GM19193 (cell line): ENCODE measurements around the gene FBXL14.

Experiments
- POLR2A ChIP-seq: IDR thresholded peaks from 4 replicates; pipeline ENCODE4 v1.6.1; 2011; ENCODE audit not compliant: insufficient read depth, insufficient read length; ENCODE audit errors: extremely low read depth

The FBXL14 gene

DNA sequence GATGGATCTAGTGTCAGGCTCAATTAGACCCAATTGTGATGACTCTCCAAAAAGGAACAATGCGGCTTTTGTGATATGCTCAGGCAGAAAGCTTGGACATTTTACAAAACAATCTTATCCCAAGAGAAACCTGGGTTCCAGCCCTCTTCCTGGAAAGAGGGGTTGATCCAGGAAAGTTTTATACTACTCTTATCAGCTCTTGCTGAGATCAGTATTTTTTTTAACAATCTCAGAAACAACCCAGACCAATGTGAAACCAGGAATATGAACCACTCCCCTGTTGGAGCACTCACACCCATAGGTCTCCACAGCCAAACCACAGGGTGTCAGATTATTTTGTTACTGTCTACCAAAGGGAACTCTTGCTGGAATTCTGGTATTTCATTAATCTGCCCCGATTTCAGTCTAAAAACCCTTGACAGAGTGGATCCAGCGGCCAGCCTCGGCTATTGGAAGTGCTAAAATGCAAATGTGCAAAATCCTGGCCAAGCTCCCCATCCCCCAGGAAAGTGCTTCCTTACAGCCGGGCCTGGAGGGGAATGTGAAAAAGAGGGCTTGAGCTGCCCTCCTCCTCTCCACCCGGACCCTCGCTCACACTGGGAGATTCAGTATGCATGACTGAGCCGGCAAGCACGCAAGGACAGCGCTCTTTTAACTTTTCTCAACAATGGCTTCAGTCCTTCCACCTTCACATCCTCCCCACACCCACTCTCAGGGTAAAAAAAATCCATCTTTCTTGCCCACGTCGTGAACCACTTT, 4.0 kb downstream of the FBXL14 start:
- no peak for TF ChIP-seq POLR2A

DNA sequence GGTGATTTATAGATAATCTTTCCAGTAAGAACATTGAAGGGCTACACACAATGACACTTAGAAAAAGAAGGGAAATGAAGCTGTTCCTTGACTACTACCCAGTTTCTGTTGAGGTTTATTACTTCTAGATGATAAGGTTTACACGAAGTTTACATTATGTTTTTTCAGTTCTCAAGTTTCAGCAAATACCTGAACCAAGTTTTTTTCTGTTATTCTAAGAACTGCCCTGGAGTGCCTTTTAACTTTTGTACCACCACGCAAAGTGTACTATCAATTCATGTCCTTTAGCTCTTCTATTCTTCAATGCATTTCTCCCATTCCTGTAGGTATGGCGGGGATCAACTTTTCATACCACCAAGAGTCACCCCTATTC, 5.8 kb downstream of the FBXL14 start:
- no peak for TF ChIP-seq POLR2A

DNA sequence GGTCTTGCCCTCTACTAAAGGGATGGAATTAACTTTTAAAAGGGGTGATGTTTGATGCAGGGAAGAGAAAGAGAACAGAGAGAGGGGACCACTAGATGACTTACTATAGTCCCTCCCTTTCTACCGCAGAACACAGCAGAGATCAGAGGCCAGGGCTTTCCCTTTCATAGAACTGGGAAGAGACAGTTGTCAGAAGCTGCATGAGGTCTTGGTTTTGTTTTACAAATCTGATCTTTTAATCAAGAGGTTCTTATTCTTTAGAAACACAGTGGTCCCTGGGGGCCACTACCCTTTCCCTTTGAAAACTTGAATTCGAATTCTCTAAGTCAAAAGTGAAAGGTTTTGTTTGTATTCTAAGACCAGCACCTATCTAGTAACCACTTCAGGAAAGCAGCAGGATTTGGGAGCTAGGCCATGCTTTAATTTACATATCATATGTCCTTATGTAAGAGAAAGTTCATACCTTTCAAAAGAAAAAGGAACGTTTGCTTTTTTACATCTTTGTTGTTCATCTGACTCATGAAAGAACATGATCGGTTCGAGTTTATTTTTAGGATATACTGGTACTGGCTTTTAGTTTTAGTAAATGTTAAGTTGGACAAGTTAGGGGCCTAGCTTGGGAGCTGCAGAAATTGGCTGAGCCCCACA, 6.3 kb downstream of the FBXL14 start:
- no peak for TF ChIP-seq POLR2A

DNA sequence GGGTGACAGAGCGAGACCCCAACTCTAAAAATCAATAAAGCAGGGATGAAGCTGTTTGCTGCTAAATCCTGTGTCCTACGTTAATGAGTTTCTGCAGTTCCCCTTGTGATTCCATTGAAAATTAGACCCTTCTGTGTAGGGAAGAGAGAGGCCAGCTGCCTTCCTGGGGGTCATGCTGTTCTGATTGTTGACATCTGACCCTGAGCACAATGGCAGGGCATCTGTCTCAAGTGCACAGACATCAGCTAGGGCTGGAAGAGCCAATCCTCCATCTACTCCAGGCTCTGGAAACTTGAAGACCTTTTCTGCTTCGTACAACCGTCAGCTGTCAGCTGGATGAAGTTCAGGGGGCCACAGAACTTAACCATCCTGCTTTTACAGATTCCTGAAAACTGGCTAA, 10.1 kb downstream of the FBXL14 start:
- no peak for TF ChIP-seq POLR2A

DNA sequence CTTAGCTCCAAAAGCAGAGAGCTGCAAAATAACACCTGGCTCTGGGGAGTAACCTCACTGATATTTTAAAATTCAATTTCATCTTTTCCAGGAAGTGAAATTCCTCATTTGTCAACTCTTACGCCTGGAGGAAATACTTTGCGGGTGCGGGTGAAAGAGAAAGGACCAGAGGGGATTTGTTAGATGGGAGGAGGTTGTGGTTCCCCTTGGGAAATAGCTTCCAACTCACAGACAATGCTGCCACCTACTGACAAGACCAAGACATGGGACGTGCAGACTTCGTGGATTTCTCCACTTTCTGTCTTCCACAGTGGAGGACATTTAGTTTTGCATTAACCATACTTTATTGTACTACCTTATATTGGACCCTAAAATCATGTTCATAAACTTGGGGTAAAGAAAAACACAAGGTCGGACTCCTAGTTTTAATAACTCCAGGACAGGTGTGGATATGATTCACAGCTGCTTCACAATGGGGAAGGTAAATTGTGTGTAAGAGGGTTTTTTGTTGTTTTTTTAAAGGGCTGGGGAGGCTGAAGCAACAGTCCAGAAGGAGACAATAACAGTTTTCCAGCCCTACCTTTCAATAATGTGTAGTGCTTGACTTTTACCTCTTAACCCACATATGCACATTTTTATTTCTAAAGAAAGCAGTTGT, 10.8 kb downstream of the FBXL14 start:
- TF ChIP-seq POLR2A = no peak

DNA sequence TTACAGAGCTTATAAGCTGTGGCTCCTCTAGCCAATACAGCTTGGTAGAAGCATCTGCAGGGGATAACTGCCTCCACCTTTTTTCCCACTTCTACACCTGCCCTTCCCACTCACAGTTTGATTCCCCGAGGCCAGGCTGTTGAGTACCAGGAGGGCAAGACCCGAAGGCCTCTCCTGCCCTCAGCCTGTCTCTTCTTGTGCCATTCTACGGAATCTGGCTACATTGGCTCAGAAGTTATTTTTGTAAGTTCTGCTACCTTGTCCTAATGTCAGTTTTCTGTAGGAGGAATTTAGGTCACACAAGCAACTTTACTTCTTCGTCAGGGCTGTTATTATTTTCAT, 11.7 kb downstream of the FBXL14 start:
- TF ChIP-seq POLR2A = no peak

DNA sequence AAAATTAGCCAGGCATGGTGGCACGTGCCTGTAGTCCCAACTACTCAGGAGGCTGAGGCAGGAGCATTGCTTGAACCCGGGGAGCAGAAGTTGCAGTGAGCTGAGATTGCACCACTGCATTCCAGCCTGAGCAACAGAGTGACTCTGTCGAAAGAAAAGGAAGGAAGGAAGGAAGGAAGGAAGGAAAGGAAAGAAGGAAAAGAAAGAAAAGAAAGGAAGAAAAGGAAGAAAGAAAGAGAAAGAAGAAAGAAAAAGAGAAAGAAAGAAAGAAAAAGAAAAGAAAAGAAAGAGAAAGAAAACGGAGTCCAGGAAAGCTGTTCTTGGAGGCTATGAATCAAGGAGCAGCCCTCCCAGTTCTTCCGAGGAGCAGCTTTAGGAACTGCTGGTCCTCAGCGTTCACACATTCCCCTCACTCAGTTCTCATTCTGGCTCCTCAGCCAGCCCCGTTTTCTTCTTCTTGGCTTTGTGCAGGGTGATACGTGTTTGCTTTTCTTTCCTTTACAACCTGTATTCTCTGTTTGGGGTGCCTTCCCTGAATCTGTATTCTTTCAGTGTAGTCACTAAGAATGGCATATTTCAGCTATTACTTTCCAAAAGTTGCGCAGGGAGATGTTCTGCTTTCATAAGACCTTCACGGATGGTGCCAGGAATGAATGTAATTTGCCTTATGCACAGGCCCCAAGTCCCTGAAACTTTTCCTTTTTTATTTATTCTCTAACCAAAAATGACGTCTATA, 12.2 kb downstream of the FBXL14 start:
- no peak for TF ChIP-seq POLR2A

DNA sequence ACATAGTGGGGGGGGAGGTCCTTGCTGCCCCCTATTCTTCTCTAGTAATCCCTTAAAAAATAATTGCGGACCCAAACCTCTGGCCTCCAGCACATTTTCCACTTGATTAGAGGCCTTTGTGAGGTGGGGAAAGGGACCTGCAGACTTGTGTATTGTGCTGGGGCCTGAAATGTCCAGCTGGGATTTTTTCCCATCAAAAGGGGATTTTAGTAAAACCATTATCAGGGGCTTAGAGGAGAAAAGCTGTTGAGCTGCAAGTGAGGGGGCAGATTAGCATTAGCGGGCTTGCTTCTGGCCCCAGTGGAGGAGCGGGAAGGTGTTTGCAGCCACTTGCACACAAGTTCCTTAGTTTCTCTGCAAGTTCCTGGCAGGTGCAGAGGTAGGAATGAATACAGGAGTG, 13.9 kb downstream of the FBXL14 start:
- no peak for TF ChIP-seq POLR2A

DNA sequence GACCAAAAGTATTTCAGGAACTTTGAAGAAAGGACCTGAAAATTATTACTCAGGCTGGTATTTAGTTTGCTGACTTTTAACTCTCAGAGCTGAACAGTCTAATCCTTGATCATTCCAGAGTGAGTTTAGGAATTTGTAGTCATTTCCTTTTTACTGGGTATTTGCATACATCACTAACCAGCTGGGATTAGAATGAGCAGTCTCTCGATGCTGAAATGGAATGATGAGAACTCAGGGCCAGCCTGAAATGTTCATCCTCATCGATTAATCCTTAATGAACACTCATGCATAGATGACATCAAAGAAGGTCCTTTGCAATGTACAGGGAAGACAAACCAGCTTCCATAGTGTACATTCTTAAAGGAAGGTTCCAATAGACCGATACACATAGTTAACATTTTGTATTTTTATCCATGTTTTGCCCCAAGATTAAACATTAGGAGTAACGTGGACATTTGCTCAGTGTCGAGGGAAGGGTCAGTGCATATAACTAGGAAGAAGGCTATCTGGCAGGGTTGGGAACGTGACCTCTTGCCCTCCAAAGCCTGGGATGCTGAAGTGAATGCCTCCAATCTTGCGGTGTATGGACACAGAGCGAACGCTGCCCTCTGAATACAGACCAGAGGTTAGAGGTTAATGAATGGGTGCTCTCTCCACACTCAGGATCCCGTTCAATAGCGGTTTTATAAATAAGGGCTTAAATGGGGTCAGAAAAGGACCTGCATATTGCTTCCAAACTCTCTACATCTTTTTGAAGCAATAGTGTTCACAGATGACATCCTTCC, 14.5 kb downstream of the FBXL14 start:
- no peak for TF ChIP-seq POLR2A

DNA sequence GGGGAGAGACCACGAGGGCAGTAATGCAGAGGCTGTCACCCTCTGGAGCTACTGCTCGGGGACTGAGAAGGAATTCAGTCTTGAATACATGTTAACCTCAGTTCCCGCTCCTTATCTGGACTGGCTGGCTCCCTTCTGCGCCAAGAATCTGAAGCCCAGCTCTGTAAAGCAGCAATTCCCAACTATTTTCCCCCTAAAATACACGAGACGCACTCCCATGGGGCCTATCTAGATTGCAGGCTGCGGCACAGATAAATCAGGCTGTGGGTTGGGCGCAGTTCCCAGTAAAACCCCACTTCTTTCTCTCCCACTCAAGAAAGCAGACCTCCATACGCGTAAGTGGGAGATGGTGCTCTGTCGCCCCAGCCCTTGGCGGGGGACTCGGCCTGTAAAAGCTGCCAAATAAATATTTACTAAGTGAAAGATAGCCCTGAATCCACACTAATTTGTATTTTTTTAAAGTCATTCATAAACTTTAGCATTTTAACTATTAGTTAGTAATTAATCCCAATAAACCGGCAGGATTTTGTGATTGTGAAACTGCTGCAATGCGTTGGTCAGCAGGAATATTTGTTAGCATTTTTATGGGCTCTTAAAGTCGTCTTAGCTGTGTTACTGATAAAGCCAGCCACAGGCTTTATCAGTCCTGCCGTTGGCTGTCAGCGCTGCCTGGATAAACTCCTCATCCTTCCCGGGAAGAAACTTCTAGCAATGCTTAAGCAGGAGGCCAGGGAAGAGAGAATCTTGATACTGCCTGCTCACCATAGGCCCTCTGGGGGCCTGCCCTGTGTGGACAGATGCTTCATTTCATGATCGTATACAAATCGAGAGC, 17.8 kb downstream of the FBXL14 start:
- no peak for TF ChIP-seq POLR2A

DNA sequence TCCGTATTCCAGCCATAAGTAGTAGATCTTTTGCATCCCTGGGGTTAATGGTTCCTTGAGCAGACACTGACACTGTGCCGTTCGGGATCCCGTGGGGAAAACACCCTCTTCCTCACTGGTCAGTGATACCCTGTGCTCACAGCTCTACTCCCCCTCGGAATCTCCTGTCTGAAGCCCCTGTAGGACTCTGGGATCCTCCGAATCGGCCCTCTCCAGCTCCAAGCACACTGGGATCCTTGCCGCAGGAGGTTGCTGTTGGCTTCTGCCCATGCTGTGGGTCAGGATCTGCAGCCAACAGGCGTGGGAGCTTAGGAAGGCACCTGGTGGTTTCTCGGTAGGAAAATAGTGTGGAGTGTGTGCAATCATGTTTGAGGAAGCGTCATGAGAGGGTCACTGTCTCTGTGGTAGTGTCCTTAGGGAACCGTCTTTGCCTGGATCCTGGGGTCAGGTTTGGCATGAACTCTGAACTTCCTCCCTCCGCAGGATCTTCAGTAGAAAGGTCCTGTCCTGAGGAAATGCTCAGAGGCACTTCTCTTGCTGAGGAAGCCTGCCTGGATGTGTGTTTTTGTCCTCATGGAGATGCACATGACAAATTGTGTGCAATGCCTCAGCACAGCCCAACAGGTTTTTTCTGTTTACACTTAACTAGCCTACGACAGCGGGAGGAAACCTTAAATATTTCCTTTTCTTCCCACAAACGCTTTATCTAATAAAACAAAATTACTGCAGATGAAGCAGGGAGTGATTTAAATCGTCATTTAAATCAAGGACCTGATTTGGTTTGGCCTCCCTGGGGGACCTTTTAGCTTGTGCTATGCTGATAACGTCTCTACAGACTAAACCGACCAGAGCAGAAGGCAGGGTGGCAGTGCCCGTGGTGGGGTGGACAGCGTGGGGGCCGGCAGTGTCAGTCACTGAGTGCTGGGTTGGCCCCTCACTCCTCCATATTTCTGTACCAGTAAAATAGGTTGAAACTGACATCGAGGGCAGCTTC, 18.7 kb downstream of the FBXL14 start:
- TF ChIP-seq POLR2A = no peak

DNA sequence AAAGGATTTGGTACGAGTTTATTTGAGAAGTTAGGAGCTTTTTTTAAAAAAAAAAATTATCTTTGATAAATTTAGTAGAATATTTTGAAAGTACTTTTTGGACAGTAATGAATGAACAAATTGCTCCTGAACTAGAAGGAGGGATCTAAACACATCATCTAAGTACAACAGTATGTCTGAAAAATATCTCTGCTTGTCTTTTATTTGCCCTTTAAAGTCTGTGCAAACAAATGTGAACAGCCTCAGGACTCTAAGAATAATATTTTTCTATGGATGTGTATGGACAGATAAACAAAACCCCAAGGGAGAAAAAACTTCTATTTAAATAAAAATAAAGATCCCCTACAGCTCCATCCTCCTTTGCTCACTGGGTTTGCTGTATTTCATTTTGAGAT, 19.5 kb downstream of the FBXL14 start:
- TF ChIP-seq POLR2A = no peak
